A549 (cell line): ENCODE measurements around the gene C1QTNF1. TPM values are rescaled to one million over a fixed set of nuclear protein-coding genes. Genes with fewer than 3 reads are reported as not detected.

Experiments
- ATAC-seq, 2 experiments: fragments of 200-7000 bp in 1 of 2; fragments of >200 bp in 1 of 2; cut with Nextera tagmentation in 1 of 2; cut with Tn5 transposase in 1 of 2; 3 replicates each; pipeline versions ENCODE4 v1.8.0 to v1.9.1; 2018 to 2020; ENCODE audit warnings: mild to moderate bottlenecking in 1 of 2, moderate library complexity in 1 of 2
- CTCF ChIA-PET: fragments of 300-600 bp; sonication (Branson Sonifier 250); formaldehyde crosslinking; extraction: SDS; loops from one replicate; lab custom pipeline; 2021; ENCODE audit warnings: antibody characterized with exemption, inconsistent platforms; lab: Yijun Ruan, JAX
- POLR2A ChIA-PET: fragments of 350-600 bp; formaldehyde crosslinking; extraction: SDS; loops from one replicate; lab custom pipeline; 2021; ENCODE audit warnings: antibody characterized with exemption, inconsistent platforms; lab: Yijun Ruan, JAX
- DNase-seq, 2 experiments: peaks; one replicate each; pipeline versions ENCODE4 v3.0.0 to v3.0.0-alpha.2; 2011 to 2016; ENCODE audit warnings: low read depth in 1 of 2, low spot score in 1 of 2
- FAIRE-seq: peaks from 2 replicates; lab custom pipeline; 2011; peaks lifted over from hg19 to GRCh38; lab: Jason Lieb, UNC
- H3K27ac ChIP-seq, 2 experiments: fragments of >200 bp; sonication (Bioruptor Twin); formaldehyde crosslinking; 3 replicates each; pipeline ENCODE4 v1.5.1; 2016 to 2017
- H3K4me1 ChIP-seq: fragments of >200 bp; sonication (Bioruptor Twin); formaldehyde crosslinking; 3 replicates; pipeline ENCODE4 v1.6.1; 2016
- H3K4me2 ChIP-seq: fragments of >200 bp; sonication (Bioruptor Twin); formaldehyde crosslinking; 3 replicates; pipeline ENCODE4 v1.6.1; 2016
- H3K4me3 ChIP-seq: fragments of >200 bp; sonication (Bioruptor Twin); formaldehyde crosslinking; 3 replicates; pipeline ENCODE4 v1.5.1; 2016
- H3K9me3 ChIP-seq: fragments of >200 bp; sonication (Bioruptor Twin); formaldehyde crosslinking; 3 replicates; pipeline ENCODE4 v1.6.1; 2016
- ATOH8 ChIP-seq: fragments of 250-450 bp; sonication (Bioruptor Pico); IDR thresholded peaks from 2 replicates; pipeline ENCODE4 v1.5.0; 2020; ENCODE audit warnings: low read depth, mild to moderate bottlenecking, moderate library complexity
- BCL3 ChIP-seq: fragments of >200 bp; sonication (Bioruptor Twin); formaldehyde crosslinking; IDR thresholded peaks from 3 replicates; pipeline ENCODE4 v1.6.1; 2016
- BHLHE40 ChIP-seq: IDR thresholded peaks from 2 replicates; pipeline ENCODE4 v1.6.1; 2012; ENCODE audit warnings: low read depth, low read length, inconsistent platforms
- CTCF ChIP-seq: fragments of >200 bp; sonication (Bioruptor Twin); formaldehyde crosslinking; IDR thresholded peaks from 3 replicates; pipeline ENCODE4 v1.5.1; 2016
- E2F6 ChIP-seq: IDR thresholded peaks from 2 replicates; pipeline ENCODE4 v1.6.1; 2012; ENCODE audit warnings: low read depth, borderline replicate concordance
- EHF ChIP-seq: fragments of 250-450 bp; sonication (Bioruptor Pico); IDR thresholded peaks from 2 replicates; pipeline ENCODE4 v1.5.0; 2020; ENCODE audit warnings: mild to moderate bottlenecking
- EP300 ChIP-seq, 2 experiments: fragments of >200 bp; sonication (Bioruptor Twin); formaldehyde crosslinking; IDR thresholded peaks; 2 replicates in 1 of 2; 3 replicates in 1 of 2; pipeline ENCODE4 v1.6.1; 2016 to 2017
- HES2 ChIP-seq: fragments of >200 bp; sonication (Bioruptor Twin); formaldehyde crosslinking; IDR thresholded peaks from 2 replicates; pipeline ENCODE4 v1.6.1; 2016
- HOXB13 ChIP-seq: fragments of 250-450 bp; sonication (Bioruptor Pico); IDR thresholded peaks from 2 replicates; pipeline ENCODE4 v1.5.0; 2020; ENCODE audit warnings: low read depth, mild to moderate bottlenecking, moderate library complexity
- JUNB ChIP-seq: fragments of >200 bp; sonication (Bioruptor Twin); formaldehyde crosslinking; IDR thresholded peaks from 2 replicates; pipeline ENCODE4 v1.6.1; 2016
- KDM1A ChIP-seq: fragments of 200-600 bp; sonication (generic); IDR thresholded peaks from 2 replicates; pipeline ENCODE4 v1.6.1; 2016; ENCODE audit warnings: low read depth, mild to moderate bottlenecking
- MAX ChIP-seq: IDR thresholded peaks from 2 replicates; pipeline ENCODE4 v1.6.1; 2012
- MYC ChIP-seq: IDR thresholded peaks from 2 replicates; pipeline ENCODE4 v1.6.1; 2012; ENCODE audit warnings: mild to moderate bottlenecking, inconsistent platforms, low read length, improper control_type of control experiment, borderline replicate concordance
- NFE2L2 ChIP-seq: fragments of 150-350 bp; conservative IDR thresholded peaks from 2 replicates; pipeline ENCODE4 v1.6.1; 2014; ENCODE audit warnings: low read length
- NR3C1 ChIP-seq: fragments of >200 bp; sonication (Bioruptor Twin); formaldehyde crosslinking; IDR thresholded peaks from 3 replicates; pipeline ENCODE4 v1.6.1; 2017
- RAD21 ChIP-seq, 2 experiments: fragments of >200 bp in 1 of 2; sonication (Bioruptor Twin) in 1 of 2; formaldehyde crosslinking in 1 of 2; IDR thresholded peaks in 1 of 2; conservative IDR thresholded peaks in 1 of 2; 2 replicates in 1 of 2; 3 replicates in 1 of 2; pipeline ENCODE4 v1.6.1; 2012 to 2018; ENCODE audit warnings: inconsistent platforms in 1 of 2
- SMC3 ChIP-seq: fragments of >200 bp; sonication (Bioruptor Twin); formaldehyde crosslinking; IDR thresholded peaks from 3 replicates; pipeline ENCODE4 v1.6.1; 2018; ENCODE audit warnings: inconsistent platforms
- USF2 ChIP-seq: fragments of 450-650 bp; IDR thresholded peaks from 2 replicates; pipeline ENCODE4 v1.6.1; 2014; ENCODE audit warnings: antibody characterized with exemption
- ZNF302 ChIP-seq: fragments of 250-450 bp; sonication (Bioruptor Pico); IDR thresholded peaks from 2 replicates; pipeline ENCODE4 v1.9.0; 2021; ENCODE audit warnings: inconsistent platforms, mild to moderate bottlenecking, moderate library complexity
- ZSCAN20 ChIP-seq: fragments of 250-450 bp; sonication (Bioruptor Pico); IDR thresholded peaks from 2 replicates; pipeline ENCODE4 v1.8.0; 2022; ENCODE audit warnings: mild to moderate bottlenecking, moderate library complexity
- WGBS: methylation state at CpG from one replicate; pipeline ENCODE4 v1.1.6; 2017; ENCODE audit errors: missing lambda C conversion rate; 5-methylcytosine and 5-hydroxymethylcytosine counted together
- polyA plus RNA-seq, 4 experiments: library from polyadenylated mRNA; depleted of rRNA in 3 of 4; stranded (reverse); fragments of >200 nt; fragmentation: RNase III in 1 of 4; extraction: RNeasy Plus Mini Kit Qiagen cat#74134 plus additional on column Dnase treatment in 1 of 4; gene quantifications; 2 replicates in 3 of 4; 3 replicates in 1 of 4; pipeline ENCODE4 v1.2.3, GENCODE V29; 2011 to 2017
- TF ChIP-seq, protein P1 (sequence below): fragments of 150-350 bp; IDR thresholded peaks from 2 replicates; pipeline ENCODE4 v1.6.1; 2014; ENCODE audit warnings: low read depth, mild to moderate bottlenecking, low read length

Gene C1QTNF1
- polyA plus RNA-seq, 2 of the 4 experiments (the other 2 are of a cell fraction): 10.2 to 26.1 TPM

- FAIRE-seq (no peak), ATAC-seq (no peak), DNase-seq (no peak)
- peaks cover 17% of the 10 kb centered on the region for H3K4me1 ChIP-seq
- 79% methylated on average over 11 of the region's 11 CpGs for WGBS
- H3K4me2 ChIP-seq: no peak overlapping the region
- ChIA-PET CTCF (interaction anchor here (0.7 to 11.9 kb wide), 17 partner anchors 8 to 357 kb away, joined by 3 to 289 read pairs (median 10); partner anchors contain the start of gene ENGASE), POLR2A (interaction anchor here (1.2 kb wide), 1 partner anchor 8 kb away, joined by 3 read pairs; no protein-coding TSS in a partner anchor)
- no peak overlapping the region for H3K4me3 ChIP-seq
- no peaks in the 10 kb centered on the region for H3K9me3 ChIP-seq
- H3K27ac ChIP-seq: no peak overlapping the region
- no peak for TF ChIP-seq ATOH8
- TF ChIP-seq HES2: no peak
- TF ChIP-seq HOXB13 (CRISPR knock-in tag): no peak
- no peak for TF ChIP-seq KDM1A
- TF ChIP-seq JUNB: no peak
Measured at GRCh38 chr17:79044462-79044861, 20.5 kb downstream of the C1QTNF1 start.

DNA sequence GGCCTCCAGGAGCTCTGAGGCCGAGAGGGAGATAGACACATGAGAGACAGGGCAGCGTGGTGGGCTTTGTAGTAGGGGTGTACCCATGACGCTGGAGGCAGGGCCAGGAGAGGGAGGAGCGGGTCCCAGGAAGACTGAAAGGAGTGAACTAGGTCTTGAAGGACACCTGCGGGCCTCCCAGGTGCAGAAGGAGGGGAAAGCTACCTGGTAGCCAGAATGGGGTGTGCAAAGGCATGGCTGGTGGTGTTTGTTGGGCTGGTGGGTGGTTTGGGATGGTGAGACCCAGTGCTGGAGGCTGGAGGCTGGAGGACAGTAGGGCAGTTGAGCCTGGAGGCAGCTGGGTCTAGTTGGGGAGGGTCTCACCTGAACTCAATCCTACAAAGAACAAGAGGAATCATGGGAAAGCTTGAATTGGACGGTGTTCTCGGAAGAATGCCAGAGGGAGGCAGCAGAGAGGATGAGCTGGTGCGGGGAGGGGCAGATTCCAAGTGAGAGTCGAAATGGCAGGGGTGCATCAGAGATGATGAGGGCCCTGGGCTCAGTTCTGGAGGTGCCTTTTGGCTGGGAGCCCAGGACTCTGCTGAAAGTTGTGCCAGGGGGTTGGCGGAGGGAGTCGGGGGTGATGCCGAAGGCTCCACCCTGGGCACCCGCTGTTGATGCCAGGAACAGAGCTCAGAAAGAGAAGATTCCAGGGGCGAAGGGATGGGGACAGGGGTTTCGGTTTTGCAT lies 21.2 kb downstream of the C1QTNF1 start:
- no peak for DNase-seq
- Histone ChIP-seq H3K4me2 (no peak overlapping the region), H3K4me3 (no peak overlapping the region), H3K27ac (no peak overlapping the region), H3K4me1 (peaks cover 10% of the 10 kb centered on the region), H3K9me3 (no peaks in the 10 kb centered on the region)
- no peak for TF ChIP-seq RAD21 (conservative IDR thresholded peaks at IDR 0.05 in 1 of 2, IDR thresholded peaks at IDR 0.05 in 1 of 2)
- TF ChIP-seq E2F6: no peak
- TF ChIP-seq BHLHE40: no peak
- TF ChIP-seq NFE2L2: no peak
- CTCF ChIA-PET: interaction anchor here (0.6 to 11.9 kb wide), 47 partner anchors 7 to 693 kb away, joined by 3 to 289 read pairs (median 5); partner anchors contain the start of genes CANT1 and ENGASE
- POLR2A ChIA-PET: interaction anchor here (1.2 to 1.5 kb wide), 2 partner anchors 8 to 29 kb away, joined by 3 read pairs; partner anchors contain the start of gene ENGASE
- no peak for ATAC-seq
- 54% methylated on average over 15 of the region's 15 CpGs for WGBS
- FAIRE-seq: no peak

DNA sequence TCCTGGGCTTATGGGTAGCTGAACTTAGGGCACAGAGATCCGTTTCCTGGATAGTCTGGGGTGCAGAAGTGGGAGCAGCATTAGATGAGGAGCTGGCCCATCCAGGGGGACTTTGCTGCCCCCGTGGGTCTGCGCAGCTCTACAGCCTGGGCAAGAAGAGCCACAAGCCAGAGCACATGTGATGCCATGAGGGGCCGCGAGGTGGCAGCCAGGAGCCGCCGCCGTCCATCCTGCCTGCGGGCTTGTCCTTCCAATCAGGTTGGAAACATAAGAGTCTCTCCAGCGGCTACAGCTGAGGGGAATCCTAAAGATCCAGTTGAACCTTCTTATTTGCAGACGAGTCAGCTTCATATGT lies 21.9 kb downstream of the C1QTNF1 start:
- CTCF ChIA-PET: interaction anchor here (0.6 to 11.9 kb wide), 43 partner anchors 9 to 665 kb away, joined by 3 to 289 read pairs (median 5); partner anchors contain the start of genes CANT1 and ENGASE
- Histone ChIP-seq H3K4me1 (peaks cover 6% of the 10 kb centered on the region; the same call in 2 of the 3 replicates), H3K27ac (no peak overlapping the region), H3K9me3 (no peaks in the 10 kb centered on the region), H3K4me2 (no peak overlapping the region), H3K4me3 (no peak overlapping the region)
- POLR2A ChIA-PET: interaction anchor here (1.2 to 1.5 kb wide), 2 partner anchors 9 to 29 kb away, joined by 3 read pairs; partner anchors contain the start of gene ENGASE
- ATAC-seq (peak; percentile 73 to 88), DNase-seq (peak; percentile 78 to 89), FAIRE-seq (peak; percentile 97)
- TF ChIP-seq USF2 (no peak), ZNF302 (CRISPR knock-in tag) (no peak), MAX (peak; percentile 61), EP300 (IDR thresholded peaks at IDR 0.05) (no peak), MYC (peak; percentile 64; the same call in 1 of the 2 replicates), RAD21 (conservative IDR thresholded peaks at IDR 0.05 in 1 of 2, IDR thresholded peaks at IDR 0.05 in 1 of 2) (peak; percentile 83), CTCF (peak; percentile 92), EHF (CRISPR knock-in tag) (no peak), SMC3 (peak; percentile 81), NR3C1 (no peak), ZSCAN20 (CRISPR knock-in tag) (no peak), BCL3 (no peak)
- TF ChIP-seq, protein P1, sequence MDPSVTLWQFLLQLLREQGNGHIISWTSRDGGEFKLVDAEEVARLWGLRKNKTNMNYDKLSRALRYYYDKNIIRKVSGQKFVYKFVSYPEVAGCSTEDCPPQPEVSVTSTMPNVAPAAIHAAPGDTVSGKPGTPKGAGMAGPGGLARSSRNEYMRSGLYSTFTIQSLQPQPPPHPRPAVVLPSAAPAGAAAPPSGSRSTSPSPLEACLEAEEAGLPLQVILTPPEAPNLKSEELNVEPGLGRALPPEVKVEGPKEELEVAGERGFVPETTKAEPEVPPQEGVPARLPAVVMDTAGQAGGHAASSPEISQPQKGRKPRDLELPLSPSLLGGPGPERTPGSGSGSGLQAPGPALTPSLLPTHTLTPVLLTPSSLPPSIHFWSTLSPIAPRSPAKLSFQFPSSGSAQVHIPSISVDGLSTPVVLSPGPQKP: no peak
- 4% methylated on average over 11 of the region's 11 CpGs for WGBS
